ENCODE measurements around the gene RANBP10.

Gene RANBP10

DNA sequence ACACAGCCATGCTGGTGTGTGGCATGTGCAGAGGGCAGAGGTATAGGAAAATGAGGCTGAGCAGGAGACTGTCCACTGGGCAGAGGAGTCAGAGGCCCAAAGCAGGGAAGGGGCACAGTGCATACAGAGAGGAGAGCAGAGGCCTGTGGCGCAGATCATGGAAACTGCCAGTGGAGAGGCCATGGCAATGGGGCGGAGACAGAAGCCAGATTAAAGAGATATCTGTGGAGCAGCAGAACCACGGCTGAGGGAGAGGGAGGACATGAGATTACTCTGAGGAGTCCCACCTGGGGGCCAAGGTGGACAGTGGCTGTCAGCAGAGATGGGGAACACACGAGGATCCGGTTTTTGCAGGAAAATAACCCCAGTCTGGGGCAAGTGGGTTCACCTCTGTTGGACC, 43.3 kb downstream of the RANBP10 start (continued):
- no peak for TF ChIP-seq TCF4 (CRISPR knock-in tag; IDR thresholded peaks at IDR 0.05; ENCODE audit: borderline replicate concordance)
- TF ChIP-seq, protein P1, sequence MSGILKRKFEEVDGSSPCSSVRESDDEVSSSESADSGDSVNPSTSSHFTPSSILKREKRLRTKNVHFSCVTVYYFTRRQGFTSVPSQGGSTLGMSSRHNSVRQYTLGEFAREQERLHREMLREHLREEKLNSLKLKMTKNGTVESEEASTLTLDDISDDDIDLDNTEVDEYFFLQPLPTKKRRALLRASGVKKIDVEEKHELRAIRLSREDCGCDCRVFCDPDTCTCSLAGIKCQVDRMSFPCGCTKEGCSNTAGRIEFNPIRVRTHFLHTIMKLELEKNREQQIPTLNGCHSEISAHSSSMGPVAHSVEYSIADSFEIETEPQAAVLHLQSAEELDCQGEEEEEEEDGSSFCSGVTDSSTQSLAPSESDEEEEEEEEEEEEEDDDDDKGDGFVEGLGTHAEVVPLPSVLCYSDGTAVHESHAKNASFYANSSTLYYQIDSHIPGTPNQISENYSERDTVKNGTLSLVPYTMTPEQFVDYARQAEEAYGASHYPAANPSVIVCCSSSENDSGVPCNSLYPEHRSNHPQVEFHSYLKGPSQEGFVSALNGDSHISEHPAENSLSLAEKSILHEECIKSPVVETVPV (CRISPR knock-in tag; IDR thresholded peaks at IDR 0.05), result no peak
- TF ChIP-seq RARB (CRISPR knock-in tag; IDR thresholded peaks at IDR 0.05), result no peak
- TF ChIP-seq CSDC2 (CRISPR knock-in tag; IDR thresholded peaks at IDR 0.05), result no peak
- TF ChIP-seq TOX (CRISPR knock-in tag; IDR thresholded peaks at IDR 0.05; ENCODE audit: borderline replicate concordance), result no peak

DNA sequence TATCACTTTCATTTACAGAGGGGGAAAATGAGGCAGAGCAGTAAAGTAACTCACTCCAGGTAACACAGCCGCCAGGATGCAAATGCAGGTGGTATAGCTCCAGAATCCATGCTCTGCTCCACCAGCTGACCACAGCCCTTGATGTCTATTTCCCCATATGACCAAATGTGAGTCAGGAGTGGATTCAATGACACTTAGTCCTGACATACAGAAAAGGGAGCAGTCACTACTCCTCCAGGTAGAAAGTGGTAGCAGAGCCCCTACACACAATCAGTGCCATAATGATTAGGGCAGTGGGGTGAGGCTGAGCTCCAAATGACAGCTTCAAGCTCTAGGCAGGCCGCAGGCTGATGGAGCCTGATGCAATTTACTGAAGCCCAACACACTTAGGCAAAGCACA, 44.0 kb downstream of the RANBP10 start:
- TF ChIP-seq ZFP3 (CRISPR knock-in tag; IDR thresholded peaks at IDR 0.05), result no peak
- TF ChIP-seq ZNF8 (CRISPR knock-in tag; IDR thresholded peaks at IDR 0.05), result no peak
- no peak for TF ChIP-seq TOX (CRISPR knock-in tag; IDR thresholded peaks at IDR 0.05; ENCODE audit: borderline replicate concordance)
- TF ChIP-seq ZFP30 (CRISPR knock-in tag; IDR thresholded peaks at IDR 0.05), result no peak
- no peak for TF ChIP-seq SNAI2 (CRISPR knock-in tag; IDR thresholded peaks at IDR 0.05)
- no peak for TF ChIP-seq TSHZ2 (CRISPR knock-in tag; IDR thresholded peaks at IDR 0.05)
- TF ChIP-seq CSDC2 (CRISPR knock-in tag; IDR thresholded peaks at IDR 0.05), result no peak
- TF ChIP-seq, protein P2, sequence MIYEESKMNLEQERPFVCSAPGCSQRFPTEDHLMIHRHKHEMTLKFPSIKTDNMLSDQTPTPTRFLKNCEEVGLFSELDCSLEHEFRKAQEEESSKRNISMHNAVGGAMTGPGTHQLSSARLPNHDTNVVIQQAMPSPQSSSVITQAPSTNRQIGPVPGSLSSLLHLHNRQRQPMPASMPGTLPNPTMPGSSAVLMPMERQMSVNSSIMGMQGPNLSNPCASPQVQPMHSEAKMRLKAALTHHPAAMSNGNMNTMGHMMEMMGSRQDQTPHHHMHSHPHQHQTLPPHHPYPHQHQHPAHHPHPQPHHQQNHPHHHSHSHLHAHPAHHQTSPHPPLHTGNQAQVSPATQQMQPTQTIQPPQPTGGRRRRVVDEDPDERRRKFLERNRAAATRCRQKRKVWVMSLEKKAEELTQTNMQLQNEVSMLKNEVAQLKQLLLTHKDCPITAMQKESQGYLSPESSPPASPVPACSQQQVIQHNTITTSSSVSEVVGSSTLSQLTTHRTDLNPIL (CRISPR knock-in tag; IDR thresholded peaks at IDR 0.05; ENCODE audit: low read depth), result no peak
- no peak for TF ChIP-seq ZNF565 (CRISPR knock-in tag; conservative IDR thresholded peaks at IDR 0.05; ENCODE audit: low read depth)
- no peak for TF ChIP-seq OSR1 (CRISPR knock-in tag; IDR thresholded peaks at IDR 0.05)
- ATAC-seq, result no peak

DNA sequence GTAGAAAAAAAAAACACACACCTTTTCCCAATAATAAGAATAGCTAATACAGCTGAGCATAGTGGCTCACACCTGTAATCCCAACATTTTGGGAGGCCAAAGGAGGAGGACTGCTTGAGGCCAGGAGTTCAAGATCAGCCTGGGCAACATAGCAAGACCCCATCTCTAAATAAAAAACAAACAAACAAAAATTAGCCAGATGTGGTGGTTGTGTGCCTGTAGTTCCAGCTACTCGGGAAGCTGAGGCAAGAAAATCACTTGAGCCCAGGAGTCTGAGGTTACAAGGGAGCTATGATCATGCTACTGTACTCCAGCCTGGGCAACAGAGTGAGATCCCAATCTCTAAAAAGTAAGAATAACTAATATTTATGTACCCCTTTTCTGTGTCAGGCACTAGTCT, 44.4 kb downstream of the RANBP10 start:
- TF ChIP-seq SNAI2 (CRISPR knock-in tag; IDR thresholded peaks at IDR 0.05) (no peak), ARNTL (CRISPR knock-in tag; IDR thresholded peaks at IDR 0.05; ENCODE audit: borderline replicate concordance, low read depth) (no peak), PPARA (CRISPR knock-in tag; IDR thresholded peaks at IDR 0.05; ENCODE audit: borderline replicate concordance) (no peak), ZC3H10 (CRISPR knock-in tag; IDR thresholded peaks at IDR 0.05) (no peak), ZFP30 (CRISPR knock-in tag; IDR thresholded peaks at IDR 0.05) (no peak), ZNF70 (CRISPR knock-in tag; IDR thresholded peaks at IDR 0.05) (no peak), RARB (CRISPR knock-in tag; IDR thresholded peaks at IDR 0.05) (no peak)
- TF ChIP-seq, protein P2 (CRISPR knock-in tag; IDR thresholded peaks at IDR 0.05; ENCODE audit: low read depth), result no peak
- TF ChIP-seq, protein P1 (CRISPR knock-in tag; IDR thresholded peaks at IDR 0.05), result no peak
- no peak for ATAC-seq

DNA sequence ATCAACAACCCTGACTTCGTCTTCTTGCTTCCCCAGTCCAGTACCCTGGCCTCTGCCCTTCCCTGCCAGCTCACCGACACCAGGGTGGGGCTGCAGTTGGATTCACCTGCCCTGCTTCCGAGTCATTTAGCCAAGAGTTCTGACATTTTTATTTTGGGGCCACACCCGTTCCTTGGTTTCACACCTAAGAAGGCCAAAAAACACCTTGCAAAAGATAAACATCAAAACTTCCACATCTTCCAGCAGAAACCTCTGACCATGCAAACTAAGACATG, 45.5 kb downstream of the RANBP10 start:
- no peak for ATAC-seq

More for the DNA sequence above, 45.5 kb downstream of the RANBP10 start:
- TF ChIP-seq RARB (CRISPR knock-in tag; IDR thresholded peaks at IDR 0.05) (no peak), TSHZ2 (CRISPR knock-in tag; IDR thresholded peaks at IDR 0.05) (no peak), BACH2 (CRISPR knock-in tag; IDR thresholded peaks at IDR 0.05; ENCODE audit: borderline replicate concordance) (no peak), ESRRG (CRISPR knock-in tag; IDR thresholded peaks at IDR 0.05) (no peak), PPARA (CRISPR knock-in tag; IDR thresholded peaks at IDR 0.05; ENCODE audit: borderline replicate concordance) (no peak), ZC3H10 (CRISPR knock-in tag; IDR thresholded peaks at IDR 0.05) (no peak), TOX (CRISPR knock-in tag; IDR thresholded peaks at IDR 0.05; ENCODE audit: borderline replicate concordance) (no peak), ISL1 (CRISPR knock-in tag; IDR thresholded peaks at IDR 0.05) (no peak)

Data from SK-N-SH treated with all-trans-retinoic acid at 6 μM for 48 hours (cell line).